ENCODE data around the gene CEP95. TPM values are rescaled to one million over a fixed set of nuclear protein-coding genes. Genes with fewer than 3 reads are reported as not detected.

The CEP95 gene
- total RNA-seq, 1 experiment from 2014 or later = 63.8 TPM

- TF ChIP-seq PREB (CRISPR knock-in tag; IDR thresholded peaks at IDR 0.05; ENCODE audit: borderline replicate concordance) (no peak), TCF7 (CRISPR knock-in tag; IDR thresholded peaks at IDR 0.05; ENCODE audit: low read depth) (no peak), IRF2 (CRISPR knock-in tag; IDR thresholded peaks at IDR 0.05; ENCODE audit: borderline replicate concordance, low read depth) (no peak), ZNF396 (CRISPR knock-in tag; IDR thresholded peaks at IDR 0.05; ENCODE audit: borderline replicate concordance) (no peak), JUN (CRISPR knock-in tag; IDR thresholded peaks at IDR 0.05) (no peak), MXD4 (CRISPR knock-in tag; IDR thresholded peaks at IDR 0.05; ENCODE audit: borderline replicate concordance) (no peak), AR (CRISPR knock-in tag; IDR thresholded peaks at IDR 0.05) (peak; percentile 38; the same call in 1 of the 2 replicates), SMAD3 (CRISPR knock-in tag; IDR thresholded peaks at IDR 0.05; ENCODE audit: borderline replicate concordance) (no peak), NFYB (CRISPR knock-in tag; conservative IDR thresholded peaks at IDR 0.05; ENCODE audit: low read depth) (no peak), USF2 (CRISPR knock-in tag; IDR thresholded peaks at IDR 0.05) (no peak), FOXP4 (CRISPR knock-in tag; IDR thresholded peaks at IDR 0.05) (no peak), NFATC4 (CRISPR knock-in tag; IDR thresholded peaks at IDR 0.05) (peak; percentile 81)
Measured at GRCh38 chr17:64498308-64499203, 8.2 kb upstream of the CEP95 start (continued).

- no peaks in the 10 kb centered on the region for H3K9me3 Mint-ChIP-seq
- DNase-seq (ENCODE audit: low spot score) (no peak), ATAC-seq (no peak)
- H3K4me1 Mint-ChIP-seq = peaks cover 68% of the 10 kb centered on the region
- no peak overlapping the region for H3K4me3 Mint-ChIP-seq
- POLR2A ChIA-PET = no interaction called here
- H3K36me3 Mint-ChIP-seq = peaks cover 58% of the 10 kb centered on the region
- H3K27me3 Mint-ChIP-seq (ENCODE audit: low read depth) = no peaks in the 10 kb centered on the region
- H3K27ac Mint-ChIP-seq = peak overlapping the region; percentile 68; the same call in 1 of the 2 replicates
- CTCF ChIA-PET = interaction anchor here (0.5 kb wide), 1 partner anchor 149 kb away, joined by 3 read pairs; no protein-coding TSS in a partner anchor
- TF ChIP-seq FOXK1 (CRISPR knock-in tag; IDR thresholded peaks at IDR 0.05) = no peak
- peak; percentile 74; the same call in 1 of the 2 replicates for TF ChIP-seq ZNF416 (CRISPR knock-in tag; IDR thresholded peaks at IDR 0.05)
- TF ChIP-seq RELA (CRISPR knock-in tag; IDR thresholded peaks at IDR 0.05; ENCODE audit: borderline replicate concordance) = no peak
- no peak for TF ChIP-seq ZNF317 (CRISPR knock-in tag; IDR thresholded peaks at IDR 0.05; ENCODE audit: borderline replicate concordance, low read depth)
- TF ChIP-seq PREB (CRISPR knock-in tag; IDR thresholded peaks at IDR 0.05; ENCODE audit: borderline replicate concordance) = no peak
- no peak for TF ChIP-seq NR3C1 (CRISPR knock-in tag; conservative IDR thresholded peaks at IDR 0.05; ENCODE audit: low read depth)
- TF ChIP-seq ZNF671 (CRISPR knock-in tag; IDR thresholded peaks at IDR 0.05) = 0 out of 2 replicates have a peak, but pooled peaks have one; percentile 21
- no peak for TF ChIP-seq ATF6 (CRISPR knock-in tag; IDR thresholded peaks at IDR 0.05)
- TF ChIP-seq FOXJ3 (CRISPR knock-in tag; IDR thresholded peaks at IDR 0.05; ENCODE audit: borderline replicate concordance) = no peak
- TF ChIP-seq SOX15 (CRISPR knock-in tag; IDR thresholded peaks at IDR 0.05) = no peak
- TF ChIP-seq JAZF1 (CRISPR knock-in tag; IDR thresholded peaks at IDR 0.05) = no peak
- TF ChIP-seq ZNF423 (CRISPR knock-in tag; IDR thresholded peaks at IDR 0.05) = no peak
- TF ChIP-seq RORB (CRISPR knock-in tag; IDR thresholded peaks at IDR 0.05) = peak; percentile 88; the same call in 1 of the 2 replicates
Measured at GRCh38 chr17:64499805-64500486, 6.8 kb upstream of the CEP95 start.

All from WTC11 (cell line).